HCT116 (cell line): Measurements from ENCODE around the gene FAM81A. TPM values are rescaled to one million over a fixed set of nuclear protein-coding genes. Genes with fewer than 3 reads are reported as not detected.

Experiments used
- ATAC-seq: fragments of 200-7000 bp; cut with Tn5 transposase; 2 replicates; pipeline ENCODE4 v1.9.1; 2020; ENCODE audit warnings: mild to moderate bottlenecking, moderate library complexity
- Bru-seq: library from RNA; stranded (reverse); fragments of 400-500 nt; gene quantifications from one replicate; lab custom pipeline; 2021; lab: Mats Ljungman, UMichigan
- BruChase-seq, 2 experiments: library from RNA; stranded (reverse); fragments of 400-500 nt; gene quantifications; one replicate each; lab custom pipeline; 2021; lab: Mats Ljungman, UMichigan
- BruUV-seq: library from RNA; stranded (reverse); fragments of 400-500 nt; replicated peaks from 2 replicates; lab custom pipeline; 2021; lab: Mats Ljungman, UMichigan
- CTCF ChIA-PET: fragments of 300-600 bp; sonication (Branson Sonifier 250); formaldehyde crosslinking; loops from one replicate; lab custom pipeline; 2021; ENCODE audit warnings: antibody characterized with exemption; lab: Charles Lee
- POLR2A ChIA-PET: fragments of 300-600, 350-600 bp; sonication (Branson Sonifier 250); formaldehyde crosslinking; loops from one replicate; lab custom pipeline; 2021; ENCODE audit warnings: antibody characterized with exemption; lab: Charles Lee
- RAD21 ChIA-PET, 2 experiments: fragments of 300-600 bp; sonication (Branson Sonifier 250); formaldehyde crosslinking; loops; one replicate each; lab custom pipeline; 2023; ENCODE audit warnings: low total read pairs in 2 of 2; ENCODE audit not compliant: uncharacterized antibody in 2 of 2, unreplicated experiment in 2 of 2, low non-redundant PET in 1 of 2; lab: Charles Lee
- DNase-seq: peaks from one replicate; pipeline ENCODE4 v3.0.0-alpha.2; 2010; ENCODE audit warnings: low read depth, low spot score
- H2AFZ ChIP-seq: fragments of 200-600 bp; shearing (Covaris generic), sonication (generic); 2 replicates; pipeline ENCODE4 v1.6.1; 2017; ENCODE audit warnings: low read depth, mixed run types, mixed read lengths, antibody characterized with exemption, low read length; ENCODE audit not compliant: poor library complexity, severe bottlenecking
- H3K27ac ChIP-seq: 2 replicates; pipeline ENCODE4 v1.5.1; 2012; ENCODE audit warnings: low read depth, low read length
- H3K27me3 ChIP-seq: fragments of 200-600 bp; sonication (generic); 2 replicates; pipeline ENCODE4 v1.6.1; 2016; ENCODE audit warnings: mixed run types, low read length, mixed read lengths; ENCODE audit not compliant: insufficient read depth
- H3K36me3 ChIP-seq, 2 experiments: fragments of 200-500 bp in 1 of 2; fragments of 200-600 bp in 1 of 2; sonication (Bioruptor generic) in 1 of 2; sonication (generic) in 1 of 2; 2 replicates each; pipeline versions ENCODE4 v1.5.1 to v1.6.1; 2014 to 2016; ENCODE audit warnings: low read length in 2 of 2, inconsistent platforms in 1 of 2, mixed read lengths in 1 of 2, mixed run types in 1 of 2; ENCODE audit not compliant: insufficient read depth in 2 of 2, control insufficient read depth in 1 of 2
- H3K4me1 ChIP-seq, 2 experiments: fragments of 200-600 bp in 1 of 2; sonication (generic) in 1 of 2; 2 replicates each; pipeline versions ENCODE4 v1.5.1 to v1.6.1; 2012 to 2017; ENCODE audit warnings: low read length in 2 of 2, inconsistent platforms in 1 of 2, mild to moderate bottlenecking in 1 of 2, mixed read lengths in 1 of 2, mixed run types in 1 of 2, moderate library complexity in 1 of 2; ENCODE audit not compliant: insufficient read depth in 2 of 2, control insufficient read depth in 1 of 2
- H3K4me2 ChIP-seq: fragments of 200-600 bp; sonication (generic); 2 replicates; pipeline ENCODE4 v1.6.1; 2017; ENCODE audit warnings: mixed run types, low read length, mixed read lengths
- H3K4me3 ChIP-seq, 2 experiments: fragments of 200-600 bp in 1 of 2; sonication (generic) in 1 of 2; replicated peaks in 1 of 2; 2 replicates each; pipeline ENCODE4 v1.5.1; 2011 to 2016; ENCODE audit warnings: low read length in 2 of 2, control low read depth in 1 of 2, low read depth in 1 of 2, mild to moderate bottlenecking in 1 of 2, mixed read lengths in 1 of 2, mixed run types in 1 of 2
- H3K79me2 ChIP-seq: fragments of 200-600 bp; sonication (generic); 2 replicates; pipeline ENCODE4 v1.6.1; 2017; ENCODE audit warnings: mild to moderate bottlenecking, mixed run types, low read length, moderate library complexity, mixed read lengths; ENCODE audit not compliant: insufficient read depth
- H3K9ac ChIP-seq: fragments of 200-600 bp; sonication (generic); 2 replicates; pipeline ENCODE4 v1.6.1; 2016; ENCODE audit warnings: low read length, mixed read lengths
- H3K9me2 ChIP-seq: fragments of 200-600 bp; sonication (generic), shearing (Covaris generic); 2 replicates; pipeline ENCODE4 v1.6.1; 2017; ENCODE audit warnings: mixed run types, mild to moderate bottlenecking, moderate library complexity; ENCODE audit not compliant: insufficient read depth
- H3K9me3 ChIP-seq, 2 experiments: fragments of 200-500 bp in 1 of 2; fragments of 200-600 bp in 1 of 2; sonication (Bioruptor generic) in 1 of 2; sonication (generic) in 1 of 2; 2 replicates each; pipeline ENCODE4 v1.6.1; 2014 to 2017; ENCODE audit warnings: low read length in 2 of 2, mixed read lengths in 2 of 2, inconsistent platforms in 1 of 2, low read depth in 1 of 2, mild to moderate bottlenecking in 1 of 2, mixed run types in 1 of 2, moderate library complexity in 1 of 2; ENCODE audit not compliant: control insufficient read depth in 1 of 2, insufficient read depth in 1 of 2
- H4K20me1 ChIP-seq: fragments of 200-600 bp; sonication (generic), shearing (Covaris generic); 2 replicates; pipeline ENCODE4 v1.6.1; 2017; ENCODE audit warnings: mixed run types, mild to moderate bottlenecking, moderate library complexity; ENCODE audit not compliant: insufficient read depth
- CBX3 ChIP-seq: IDR thresholded peaks from 2 replicates; pipeline ENCODE4 v1.6.1; 2012; ENCODE audit warnings: low read depth
- CEBPB ChIP-seq: IDR thresholded peaks from 2 replicates; pipeline ENCODE4 v1.6.1; 2012; ENCODE audit warnings: low read depth
- EGR1 ChIP-seq: IDR thresholded peaks from 2 replicates; pipeline ENCODE4 v1.6.1; 2012; ENCODE audit warnings: low read depth
- EZH2phosphoT487 ChIP-seq: fragments of 200-600 bp; IDR thresholded peaks from 2 replicates; pipeline ENCODE4 v1.6.1; 2018; ENCODE audit warnings: antibody characterized with exemption, borderline replicate concordance
- FOSL1 ChIP-seq: IDR thresholded peaks from 2 replicates; pipeline ENCODE4 v1.6.1; 2012; ENCODE audit warnings: low read depth
- POLR2AphosphoS5 ChIP-seq: IDR thresholded peaks from 2 replicates; pipeline ENCODE4 v1.6.1; 2011; ENCODE audit warnings: mild to moderate bottlenecking, low read depth, low read length, moderate library complexity
- SIN3A ChIP-seq: IDR thresholded peaks from 2 replicates; pipeline ENCODE4 v1.6.1; 2012; ENCODE audit warnings: low read depth
- YY1 ChIP-seq: IDR thresholded peaks from 2 replicates; pipeline ENCODE4 v1.6.1; 2011; ENCODE audit warnings: low read length, low read depth, moderate library complexity, mild to moderate bottlenecking; ENCODE audit not compliant: insufficient replicate concordance; ENCODE audit errors: extremely low read depth
- intact Hi-C: fragments of 100-400 bp; cut with micrococcal nuclease; formaldehyde crosslinking; loops from 2 replicates; pipeline ENCODE4 v1.10.0; 2022
- long read RNA-seq: library from polyadenylated mRNA; unstranded; transcript quantifications from one replicate; pipeline ENCODE4 v2.0.0, GENCODE V29; 2021; ENCODE audit not compliant: unreplicated experiment
- polyA plus RNA-seq: library from polyadenylated mRNA; unstranded; fragments of >200 nt; gene quantifications from 2 replicates; pipeline ENCODE4 v1.2.1, GENCODE V29; 2012; ENCODE audit warnings: missing spikeins
- total RNA-seq: library from RNA; stranded (reverse); gene quantifications from one replicate; pipeline ENCODE4 v1.2.1, GENCODE V29; 2021; ENCODE audit not compliant: unreplicated experiment
- TF ChIP-seq, protein P1 (sequence below): IDR thresholded peaks from 2 replicates; pipeline ENCODE4 v1.6.1; 2012
- TF ChIP-seq, protein P2 (sequence below): IDR thresholded peaks from 2 replicates; pipeline ENCODE4 v1.6.1; 2011; ENCODE audit warnings: mild to moderate bottlenecking, low read length, moderate library complexity; ENCODE audit not compliant: insufficient replicate concordance; ENCODE audit errors: extremely low read depth

The FAM81A gene
- total RNA-seq (6.6 TPM), Bru-seq, nascent RNA (percentile 37 among the genes with signal in this experiment), BruChase-seq, experiment 1, labeled RNA remaining after a 6-hour chase (percentile 32 among the genes with signal in this experiment), BruChase-seq, experiment 2, labeled RNA remaining after a 2-hour chase (percentile 36 among the genes with signal in this experiment)
- 3.9 and 5.8 TPM in 2 replicates for polyA plus RNA-seq
- long read RNA-seq, transcript FAM81A-201 (9 exons, 3,465 nt) = major isoform, 11 of 17 reads
- long read RNA-seq, partial matches to known transcripts = 2 of 17 reads
- long read RNA-seq, other reads (novel, unspliced or antisense) = 4 of 17 reads

DNA sequence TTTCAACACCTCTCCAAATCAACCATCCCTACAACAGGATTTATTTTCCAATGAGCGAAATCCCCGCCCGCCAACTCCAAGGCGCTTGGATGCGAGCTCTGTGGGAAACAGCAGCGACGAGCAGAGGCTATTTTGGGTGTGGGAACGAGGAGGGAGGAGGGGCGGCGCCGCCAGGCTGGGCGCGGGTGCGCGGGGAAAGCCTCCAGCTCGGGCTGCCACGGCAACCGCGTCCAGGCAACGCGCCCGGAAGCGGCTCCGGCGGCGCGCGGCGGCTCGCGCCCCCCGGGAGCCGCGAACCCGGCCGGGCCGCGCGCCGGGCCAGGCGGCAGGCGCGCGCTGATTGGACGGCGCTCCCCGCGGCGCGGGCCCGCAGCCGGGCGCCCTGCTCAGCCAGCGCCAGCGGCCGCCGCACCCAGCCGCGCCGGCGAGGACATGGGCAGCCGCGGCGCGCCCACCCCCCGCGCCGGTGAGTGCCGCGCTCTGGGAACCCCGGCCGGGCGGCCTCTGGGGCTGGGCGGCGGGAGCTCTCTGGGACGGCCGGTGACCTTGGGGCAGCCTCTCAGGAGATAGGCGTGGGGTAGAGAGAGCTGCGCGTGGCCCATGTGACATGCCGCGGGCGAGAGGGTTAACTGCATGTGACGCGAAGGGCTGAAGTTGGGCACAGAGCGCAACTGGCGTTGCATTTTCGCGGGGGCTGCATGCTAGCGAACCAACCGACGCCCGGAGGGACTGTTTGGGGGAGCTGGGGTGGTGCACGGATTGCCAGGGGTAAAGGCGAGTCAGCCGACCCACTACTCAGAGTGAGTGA, at the start of gene FAM81A:
Gene FAM81A, plus strand, starts transcription at position 370 of the 808 bp plus-strand sequence. CDS start 20,441 bp downstream, outside the sequence.
- Histone ChIP-seq H4K20me1 (no peaks in the 10 kb centered on the region), H3K9ac (peak within 1 kb of the TSS; percentile 58), H3K27me3 (no peaks in the 10 kb centered on the region), H2AFZ (peak within 1 kb of the TSS; percentile 97), H3K79me2 (no peaks in the 10 kb centered on the region), H3K9me2 (no peaks in the 10 kb centered on the region), H3K4me1 (peaks cover 11 to 18% of the 10 kb centered on the region in 2 experiments), H3K27ac (peak within 1 kb of the TSS; percentile 7; the same call in 1 of the 2 replicates), H3K9me3 (no peaks in the 10 kb centered on the region), H3K4me2 (peak within 1 kb of the TSS; percentile 91), H3K4me3 (peak within 1 kb of the TSS; percentile 46 to 58), H3K36me3 (no peaks in the 10 kb centered on the region)
- RAD21 ChIA-PET = no interaction called here
- ATAC-seq (peak; percentile 94), DNase-seq (peak; percentile 36)
- intact Hi-C loops = no loop called here
- no TSS peak for BruUV-seq
- POLR2A ChIA-PET = no interaction called here
- CTCF ChIA-PET = no interaction called here
- TF ChIP-seq SIN3A (no peak), POLR2AphosphoS5 (0 out of 2 replicates have a peak, but pooled peaks have one; percentile 25), EZH2phosphoT487 (no peak)

DNA sequence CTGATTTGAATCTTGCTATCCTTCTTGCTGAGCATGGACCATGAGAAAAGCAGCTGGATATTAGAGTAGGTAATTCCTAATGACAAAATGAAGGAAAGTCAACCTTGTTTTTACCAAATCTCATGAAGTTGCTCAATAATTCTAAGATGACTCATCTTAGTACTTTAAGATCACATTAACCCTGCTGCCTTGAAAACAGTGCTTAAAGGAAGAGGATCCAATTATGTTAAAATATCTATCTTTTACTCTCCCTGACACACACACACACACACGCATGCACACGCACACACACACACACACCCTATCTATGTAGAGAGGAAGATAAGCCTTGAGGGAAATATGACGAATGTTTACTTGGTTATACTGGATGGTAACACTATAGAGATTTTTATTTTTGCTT, 49.3 kb upstream of the FAM81A start:
- Histone ChIP-seq H3K36me3 (no peaks in the 10 kb centered on the region), H3K4me1 (peaks cover 0 to 7% of the 10 kb centered on the region in 2 experiments; a peak in 2 of 4 replicates), H3K9ac (no peak overlapping the region), H2AFZ (no peak overlapping the region), H4K20me1 (no peaks in the 10 kb centered on the region), H3K27me3 (no peaks in the 10 kb centered on the region), H3K9me2 (no peaks in the 10 kb centered on the region), H3K79me2 (no peaks in the 10 kb centered on the region), H3K4me3 (no peak overlapping the region), H3K9me3 (no peaks in the 10 kb centered on the region), H3K27ac (no peak overlapping the region), H3K4me2 (0 out of 2 replicates have a peak overlapping the region, but pooled peaks have one; percentile 11)
- RAD21 ChIA-PET = no interaction called here
- POLR2A ChIA-PET = interaction anchor here (0.8 kb wide), 1 partner anchor 16 kb away, joined by 3 read pairs; the partner anchor contains the start of gene MYO1E
- no TSS peak for BruUV-seq
- intact Hi-C loops = no loop called here
- DNase-seq (no peak), ATAC-seq (no peak)
- CTCF ChIA-PET = no interaction called here
- TF ChIP-seq EGR1 = no peak
- no peak for TF ChIP-seq CBX3
- TF ChIP-seq YY1 = no peak
- TF ChIP-seq, protein P1, sequence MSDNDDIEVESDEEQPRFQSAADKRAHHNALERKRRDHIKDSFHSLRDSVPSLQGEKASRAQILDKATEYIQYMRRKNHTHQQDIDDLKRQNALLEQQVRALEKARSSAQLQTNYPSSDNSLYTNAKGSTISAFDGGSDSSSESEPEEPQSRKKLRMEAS = no peak
- TF ChIP-seq CEBPB = peak; percentile 78
- TF ChIP-seq FOSL1 = 0 out of 2 replicates have a peak, but pooled peaks have one; percentile 24
- no peak for TF ChIP-seq SIN3A
- TF ChIP-seq, protein P2, sequence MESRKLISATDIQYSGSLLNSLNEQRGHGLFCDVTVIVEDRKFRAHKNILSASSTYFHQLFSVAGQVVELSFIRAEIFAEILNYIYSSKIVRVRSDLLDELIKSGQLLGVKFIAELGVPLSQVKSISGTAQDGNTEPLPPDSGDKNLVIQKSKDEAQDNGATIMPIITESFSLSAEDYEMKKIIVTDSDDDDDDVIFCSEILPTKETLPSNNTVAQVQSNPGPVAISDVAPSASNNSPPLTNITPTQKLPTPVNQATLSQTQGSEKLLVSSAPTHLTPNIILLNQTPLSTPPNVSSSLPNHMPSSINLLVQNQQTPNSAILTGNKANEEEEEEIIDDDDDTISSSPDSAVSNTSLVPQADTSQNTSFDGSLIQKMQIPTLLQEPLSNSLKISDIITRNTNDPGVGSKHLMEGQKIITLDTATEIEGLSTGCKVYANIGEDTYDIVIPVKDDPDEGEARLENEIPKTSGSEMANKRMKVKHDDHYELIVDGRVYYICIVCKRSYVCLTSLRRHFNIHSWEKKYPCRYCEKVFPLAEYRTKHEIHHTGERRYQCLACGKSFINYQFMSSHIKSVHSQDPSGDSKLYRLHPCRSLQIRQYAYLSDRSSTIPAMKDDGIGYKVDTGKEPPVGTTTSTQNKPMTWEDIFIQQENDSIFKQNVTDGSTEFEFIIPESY = no peak
